Stimulated activated CD8-positive, alpha-beta memory T cell treated with anti-CD3 and anti-CD28 coated beads, Interleukin-15, amount 100 ng/mL, for 24 hours (primary cell): ENCODE results near the gene GALNT12.
A peak's percentile ranks its signal among the peaks of the same experiment; 100 is the strongest.

Experiments used
- DNase-seq: peaks from one replicate; pipeline ENCODE4 v3.0.0-alpha.2; 2020; ENCODE audit warnings: low read depth

The GALNT12 gene

DNA sequence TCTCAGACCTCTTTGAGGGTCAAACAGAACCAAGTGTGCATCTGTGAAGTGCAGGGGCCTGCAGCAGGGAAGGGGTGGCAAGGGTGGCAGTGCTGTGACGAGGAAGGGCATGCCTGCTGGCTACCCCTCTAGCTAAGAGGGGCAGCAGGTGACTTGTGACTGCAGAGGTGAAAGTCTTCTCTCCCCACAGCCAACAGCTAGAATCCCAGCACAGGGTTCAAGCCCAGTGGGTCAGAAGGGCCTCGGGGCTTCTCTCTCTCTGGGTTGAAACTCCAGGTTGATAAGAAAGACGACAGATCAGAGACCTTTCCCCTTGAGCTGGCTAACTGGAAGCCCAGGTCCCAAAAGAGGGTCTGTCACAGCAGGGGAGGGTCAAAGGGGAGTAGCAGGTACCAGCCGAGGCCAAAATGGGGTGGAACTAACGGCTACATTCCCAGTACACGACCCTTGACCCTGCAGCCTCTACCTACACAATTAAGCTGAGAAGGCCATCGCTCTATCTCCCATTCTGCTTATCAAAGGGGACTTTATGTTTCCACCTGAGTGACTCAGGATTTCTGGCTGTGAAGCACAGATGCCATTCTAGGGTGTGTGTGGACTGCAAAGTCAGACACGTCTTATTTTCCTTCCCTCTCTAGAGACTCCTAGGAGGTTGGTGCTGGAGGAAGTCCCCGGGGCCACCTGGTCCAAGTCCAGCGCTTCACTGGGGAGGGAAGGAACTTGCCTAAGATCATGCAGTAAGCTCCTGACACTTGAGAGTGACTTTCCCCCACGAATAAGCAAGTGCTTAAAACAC is 25.7 kb upstream of the GALNT12 start:
- DNase-seq: no peak

DNA sequence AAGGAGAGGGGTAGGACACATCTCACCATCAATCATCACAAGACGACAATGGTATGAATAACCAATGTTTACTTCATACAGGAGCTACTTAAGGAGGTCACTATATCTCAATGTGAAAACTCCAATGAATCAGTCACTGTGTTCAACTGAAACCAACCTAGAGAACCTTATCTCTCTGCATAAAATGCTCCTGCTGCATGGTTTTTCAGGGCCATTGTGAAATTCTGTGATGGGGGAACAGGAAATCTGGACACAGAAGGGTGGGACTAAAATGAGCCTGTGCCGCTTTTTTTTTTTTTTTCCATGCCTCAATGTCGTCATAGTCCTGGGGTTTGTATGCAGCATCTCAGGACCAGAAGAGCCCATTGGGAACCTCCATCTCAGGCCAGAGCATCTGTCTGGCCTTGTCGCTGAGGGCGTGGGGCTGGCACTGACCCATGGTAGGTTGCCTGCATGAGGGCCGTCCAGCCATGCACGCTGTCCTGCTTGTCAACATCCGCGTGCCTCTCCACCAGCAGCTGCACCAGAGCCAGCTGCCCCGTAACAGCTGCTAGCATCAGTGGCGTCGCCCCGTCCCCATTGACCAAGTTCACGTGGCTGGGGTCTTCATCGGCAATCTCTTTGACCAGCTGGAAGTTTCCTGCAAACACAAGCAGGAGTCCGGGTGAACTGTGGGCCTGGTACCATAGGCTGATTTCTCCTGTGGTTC is 23.8 kb upstream of the GALNT12 start:
- DNase-seq: no peak

- DNase-seq: no peak
These were observed 22.4 kb upstream of the GALNT12 start for GRCh38 chr9:98784831-98785806.

DNA sequence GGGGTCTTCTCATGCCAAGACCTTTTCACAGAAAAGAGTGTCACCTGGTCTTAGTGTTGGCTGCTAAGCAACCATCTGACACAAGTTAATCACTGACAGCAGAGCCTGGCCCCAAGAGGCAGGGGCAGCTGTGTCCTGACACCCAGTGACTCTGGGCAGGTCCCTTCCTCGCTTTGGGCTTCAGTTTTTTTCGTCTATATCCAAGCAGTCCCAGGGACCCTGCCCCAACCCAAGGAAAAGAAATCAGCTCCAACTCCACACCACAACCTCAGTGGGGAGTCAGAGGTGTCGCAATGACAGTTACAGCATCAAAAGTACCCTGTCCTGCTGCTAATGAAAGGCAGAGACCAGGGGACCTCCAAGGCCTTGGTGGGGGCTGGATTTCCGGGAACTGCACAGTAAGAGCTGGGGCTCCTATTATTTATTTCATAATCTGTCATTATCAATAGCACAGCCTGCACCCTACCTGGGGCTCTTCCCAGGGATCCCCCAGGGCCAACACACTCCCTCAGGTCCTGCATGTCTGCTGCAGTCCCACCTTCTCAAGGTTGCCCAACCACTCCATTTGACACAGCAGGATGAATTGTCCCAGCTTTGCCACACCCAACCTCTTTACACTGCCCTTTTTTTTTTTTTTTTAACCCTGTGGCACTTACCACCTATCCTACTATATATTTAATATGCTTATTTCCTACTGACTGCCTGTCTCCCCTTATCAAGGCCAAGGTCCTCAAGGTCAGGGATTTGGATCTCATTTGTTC is 20.5 kb upstream of the GALNT12 start:
- no peak for DNase-seq

DNA sequence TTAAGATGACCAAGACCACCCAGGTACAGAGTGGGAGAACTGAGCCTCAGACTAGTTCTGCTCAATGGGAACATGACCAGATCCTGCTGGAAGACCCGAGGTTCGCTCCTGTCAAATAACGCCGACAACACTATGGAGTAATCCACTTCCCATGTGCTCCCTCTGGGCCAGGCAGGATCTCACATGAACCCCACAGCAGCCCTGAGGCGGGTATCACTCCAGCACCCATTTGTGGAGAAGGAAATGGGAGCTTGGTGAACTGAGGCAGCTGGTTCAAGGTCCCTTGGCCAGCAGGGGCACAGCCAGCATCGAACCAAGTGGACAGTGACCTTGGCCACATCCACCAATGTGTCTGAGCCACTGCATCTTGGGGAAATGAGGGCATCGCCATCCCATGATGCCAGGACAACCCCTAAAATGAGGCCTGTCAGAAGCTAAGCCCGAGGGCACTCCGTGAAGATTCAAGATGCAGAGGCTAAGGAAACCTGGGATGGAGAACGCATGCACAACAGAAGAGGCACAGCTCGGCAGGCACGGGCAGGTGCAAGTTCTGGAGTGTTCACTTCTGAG is 19.6 kb upstream of the GALNT12 start:
- DNase-seq: no peak

GRCh38 chr9:98789483-98790133 is 17.9 kb upstream of the GALNT12 start:
- DNase-seq: no peak

GRCh38 chr9:98790134-98790841 is 17.2 kb upstream of the GALNT12 start:
- DNase-seq: no peak

DNA sequence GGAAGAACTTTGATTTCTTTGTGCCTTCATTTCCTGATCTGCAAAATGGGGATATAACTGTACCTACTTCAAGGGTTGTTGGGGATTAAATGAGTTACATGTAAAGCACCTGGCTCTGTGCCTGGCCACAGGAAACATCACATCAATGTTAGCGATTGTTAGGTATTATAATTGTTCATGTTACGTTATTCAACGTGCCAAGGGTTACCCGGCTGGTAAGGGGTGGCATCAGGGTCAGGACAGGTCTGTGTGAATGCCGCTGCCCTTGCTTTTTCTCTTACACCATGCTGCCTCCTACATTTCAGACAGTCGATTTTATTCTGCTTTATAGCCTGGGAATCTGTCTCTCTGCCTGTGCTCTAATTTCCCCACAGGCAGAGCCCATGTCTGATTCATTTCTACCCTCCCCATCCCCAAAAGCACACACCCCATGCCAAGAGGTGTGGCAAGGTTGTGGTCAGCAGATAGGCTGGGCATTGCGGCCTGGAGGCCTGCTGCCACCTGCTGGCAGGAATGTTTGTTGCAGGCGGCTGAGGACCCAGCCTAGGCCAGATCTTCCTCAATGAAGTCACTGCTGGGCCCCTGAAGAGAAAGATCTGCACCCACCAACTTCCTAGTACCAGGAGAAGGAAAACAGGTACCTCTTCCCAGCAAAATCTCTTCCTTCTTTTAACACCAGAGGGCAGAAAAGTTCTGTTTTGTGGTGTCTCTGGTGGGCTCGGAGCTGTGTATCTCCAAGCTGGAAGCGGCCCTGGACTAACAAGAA is 16.4 kb upstream of the GALNT12 start:
- peak; percentile 40 for DNase-seq

DNA sequence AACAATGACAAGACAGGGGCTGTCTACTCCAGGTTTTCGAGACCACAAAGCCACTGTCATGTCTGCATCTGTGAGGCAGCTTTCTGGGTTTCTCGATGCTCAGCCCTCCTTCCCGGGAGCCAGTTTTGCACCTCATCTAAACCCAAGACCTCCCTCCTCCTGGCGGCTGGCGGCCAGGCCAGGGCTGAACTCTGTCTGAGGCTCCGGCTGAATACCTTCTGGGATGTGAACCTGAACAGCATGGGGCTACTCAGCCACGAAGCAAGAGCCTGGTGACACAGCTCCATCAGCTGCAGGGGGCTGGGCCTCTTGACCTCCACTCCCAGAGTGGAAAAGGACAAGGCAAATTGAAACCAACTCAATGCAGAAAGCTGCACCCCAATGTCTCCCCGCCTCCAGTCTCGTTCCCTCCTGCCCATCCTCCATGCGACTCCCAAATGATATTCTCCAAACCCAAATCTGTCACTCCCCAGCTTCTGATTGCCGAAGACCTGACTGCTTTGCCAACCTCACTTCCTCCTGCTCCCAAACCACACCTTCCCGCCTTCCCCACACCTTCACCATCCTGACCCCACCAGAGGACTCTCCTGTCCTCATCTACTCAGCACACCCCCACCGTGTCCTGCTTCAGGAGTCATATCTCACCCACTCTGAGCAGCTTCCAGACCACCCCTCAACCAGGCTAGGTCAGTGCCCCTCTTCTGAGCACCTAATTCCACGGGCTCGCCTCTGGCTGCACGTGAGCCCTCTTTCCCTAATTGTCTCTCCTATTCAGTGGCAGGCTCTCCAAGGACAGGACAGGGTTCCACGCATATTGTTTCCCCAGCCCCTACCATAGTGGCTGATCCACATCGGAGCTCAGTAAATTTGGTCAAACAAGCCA is 15.6 kb upstream of the GALNT12 start:
- DNase-seq: no peak

DNA sequence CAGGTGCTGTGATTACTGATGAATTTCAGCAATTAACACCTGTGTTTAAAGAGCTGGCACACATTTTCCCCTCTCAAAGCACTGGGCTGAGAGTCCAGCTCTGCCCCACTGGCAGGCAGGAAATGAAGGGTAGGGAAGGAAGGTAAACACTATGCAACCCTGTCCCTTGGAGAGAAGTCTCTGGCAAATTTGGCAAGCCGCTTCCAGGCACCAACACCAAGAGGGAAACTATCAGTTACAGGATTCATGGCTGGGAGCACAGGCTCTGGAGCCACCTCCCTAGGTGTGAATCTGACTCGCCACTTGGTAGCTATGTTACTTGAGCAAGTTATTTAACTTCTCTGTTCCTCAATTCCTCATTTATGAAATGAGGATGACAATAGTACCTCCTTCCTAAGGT is 14.4 kb upstream of the GALNT12 start:
- DNase-seq: no peak

GRCh38 chr9:98794802-98795201 is 12.7 kb upstream of the GALNT12 start:
- no peak for DNase-seq

- no peak for DNase-seq
These were observed 12.0 kb upstream of the GALNT12 start for GRCh38 chr9:98795295-98795955.

DNA sequence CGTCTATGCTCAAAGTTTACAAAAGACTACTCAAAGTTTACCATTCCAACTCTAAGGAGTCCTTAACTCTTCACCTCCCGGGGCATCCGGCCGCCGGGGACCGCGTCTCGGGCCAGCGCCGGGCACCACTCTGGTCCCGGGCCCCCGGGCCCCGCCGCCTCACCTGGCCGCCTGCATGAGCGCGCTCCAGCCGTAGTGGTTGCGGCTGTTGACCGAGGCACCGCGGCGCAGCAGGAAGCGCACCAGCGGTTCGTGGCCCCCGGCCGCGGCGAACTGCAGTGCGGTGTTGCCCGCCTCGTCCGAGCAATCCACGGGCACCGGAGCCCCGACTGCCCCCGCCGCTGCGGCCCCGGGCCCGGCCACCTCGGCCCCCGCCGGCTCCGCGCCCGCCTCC is 11.5 kb upstream of the GALNT12 start:
- no peak for DNase-seq

GRCh38 chr9:98796364-98797101 is 10.9 kb upstream of the GALNT12 start, which contains the start of gene ANKS6:
ANKS6 (minus strand) TSS chr9:98796555; CDS start chr9:98796491, 64 bp downstream.
- peak; percentile 78 for DNase-seq

- DNase-seq: no peak
These were observed 10.0 kb upstream of the GALNT12 start for GRCh38 chr9:98797491-98797890.

DNA sequence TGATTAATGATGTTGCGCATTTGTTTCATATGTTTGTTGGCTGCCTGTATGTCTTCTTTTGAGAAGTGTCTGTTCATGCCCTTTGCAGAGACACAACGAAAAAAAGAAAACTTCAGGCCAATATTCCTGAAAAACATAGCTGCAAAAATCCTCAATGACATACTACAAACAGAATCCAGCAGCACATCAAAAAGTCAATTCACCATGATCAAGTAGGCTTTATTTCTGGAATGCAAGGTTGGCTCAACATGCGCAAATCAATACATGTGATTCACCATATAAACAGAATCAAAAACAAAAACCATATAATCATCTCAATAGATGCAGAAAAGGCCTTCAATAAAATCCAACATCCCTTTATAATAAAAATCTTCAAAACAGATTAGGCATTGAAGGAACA is 9.2 kb upstream of the GALNT12 start:
- DNase-seq: no peak

DNA sequence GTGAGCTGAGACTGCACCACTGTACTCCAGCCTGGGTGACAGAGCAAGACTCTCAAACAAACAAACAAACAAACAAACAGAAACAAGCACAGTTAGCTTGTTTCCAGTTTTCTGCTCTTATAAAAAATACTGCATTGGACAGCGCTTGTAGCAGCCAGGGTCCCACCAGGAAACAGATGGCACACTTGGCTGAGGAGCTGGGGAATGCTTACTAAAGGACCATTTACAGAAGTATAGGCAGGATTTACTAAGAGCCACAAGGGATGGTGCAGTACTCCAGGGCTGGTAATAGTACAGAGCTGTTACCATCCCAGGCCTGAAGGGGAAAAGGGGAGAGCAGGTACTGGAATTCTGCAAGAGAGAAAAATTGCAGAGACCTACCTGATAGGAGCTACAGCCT is 5.9 kb upstream of the GALNT12 start:
- DNase-seq: no peak
